GM21528 (cell line): ENCODE measurements around the gene MICALL2.

ENCODE experiments used
- ATAC-seq: cut with Tn5 transposase; IDR thresholded peaks from one replicate; pipeline ENCODE4 v1.9.1; 2021; ENCODE audit warnings: mild to moderate bottlenecking, moderate library complexity; ENCODE audit not compliant: unreplicated experiment, low FRiP score

MICALL2 gene

DNA sequence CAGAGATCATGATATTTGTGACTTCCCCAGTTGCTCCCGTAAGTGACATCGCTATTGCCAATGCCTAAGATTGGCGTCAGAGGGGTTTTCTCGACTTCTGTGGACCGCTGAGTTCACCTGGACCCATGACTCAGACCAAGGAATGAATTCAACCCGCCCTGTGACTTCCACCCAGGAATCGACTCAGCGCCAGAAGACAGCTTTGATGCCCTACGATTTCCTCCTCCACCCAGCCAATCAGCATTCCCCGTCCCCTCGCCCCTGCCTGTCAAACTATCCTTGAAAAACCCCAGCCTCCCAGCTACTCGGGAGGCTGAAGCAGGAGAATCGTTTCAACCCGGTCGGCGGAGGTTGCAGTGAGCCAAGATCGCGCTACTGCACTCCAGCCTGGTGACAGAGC, 58.3 kb downstream of the MICALL2 start:
- no peak for ATAC-seq

DNA sequence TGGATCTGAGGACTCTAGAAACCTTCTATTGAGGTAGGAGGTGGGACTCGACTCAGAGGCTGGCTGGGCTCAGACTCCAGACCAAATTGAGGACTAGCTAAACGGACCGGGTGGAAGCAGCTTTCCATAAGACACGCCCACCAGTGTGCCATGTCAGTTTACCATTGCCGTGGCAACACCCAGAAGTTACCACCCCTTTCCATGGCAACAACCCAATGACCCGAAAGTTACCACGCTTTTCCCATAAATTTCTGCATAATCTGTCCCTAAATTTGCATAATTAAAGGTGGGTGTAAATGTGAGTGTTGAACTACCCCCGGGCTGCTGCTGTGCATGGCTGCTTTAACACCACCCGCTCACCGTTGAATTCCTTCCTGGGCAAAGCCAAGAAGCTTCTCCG, 58.9 kb downstream of the MICALL2 start:
- ATAC-seq = no peak

DNA sequence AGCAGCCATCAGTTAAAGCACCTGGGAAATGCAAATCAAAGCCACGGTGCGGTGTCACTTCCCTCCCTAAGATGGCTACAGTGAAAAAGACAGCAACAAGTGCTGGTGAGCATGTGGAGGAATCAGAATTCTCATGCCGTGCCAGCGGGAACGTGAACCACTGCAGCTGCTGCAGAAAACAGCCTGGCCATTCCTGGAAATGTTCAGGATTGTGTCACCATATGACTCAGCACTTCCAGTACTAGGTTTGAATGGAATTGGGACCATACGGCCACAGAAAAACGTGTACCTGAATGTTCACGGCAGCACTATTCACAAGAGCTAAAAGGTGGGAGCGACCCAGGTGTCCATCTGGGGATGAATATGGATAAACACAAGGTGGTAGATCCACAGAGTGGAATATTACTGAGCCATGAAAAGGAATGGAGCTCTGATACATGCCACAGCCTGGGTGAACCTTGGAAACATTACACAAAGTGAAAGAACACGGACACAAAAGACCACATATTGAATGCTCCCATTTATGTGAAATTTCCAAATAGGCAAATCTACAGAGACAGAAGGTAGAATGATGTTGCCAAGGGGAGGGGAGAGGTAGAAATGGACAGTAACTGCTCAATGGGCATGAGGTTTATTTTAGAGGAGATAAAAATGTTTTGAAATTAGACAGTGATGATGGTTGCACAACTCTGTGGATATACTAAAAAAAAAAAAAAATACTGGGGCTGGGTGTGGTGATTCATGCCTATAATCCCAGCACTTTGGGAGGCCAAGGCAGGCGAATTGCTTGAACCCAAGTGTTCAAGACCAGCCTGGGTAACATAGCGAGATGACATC, 61.6 kb downstream of the MICALL2 start:
- no peak for ATAC-seq

DNA sequence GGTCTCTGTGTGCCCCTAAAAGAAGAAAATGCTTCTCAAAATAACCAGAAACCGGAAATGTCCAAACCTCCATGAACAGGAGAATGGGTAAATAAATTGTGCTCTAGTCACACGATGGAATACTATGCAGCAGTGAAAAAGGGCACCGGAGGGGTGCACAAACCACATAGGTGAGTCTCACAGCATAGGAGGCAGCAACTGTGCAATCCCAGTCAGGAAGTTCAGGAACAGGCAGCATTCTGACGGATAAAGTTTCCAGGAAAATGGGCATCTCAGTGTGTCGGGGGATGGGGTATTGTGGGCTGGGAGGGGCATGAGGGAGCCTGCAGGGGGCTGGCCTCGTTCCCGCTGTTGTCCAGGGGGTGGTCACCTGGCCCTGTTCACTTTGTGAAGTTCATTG, 63.1 kb downstream of the MICALL2 start:
- ATAC-seq = no peak

DNA sequence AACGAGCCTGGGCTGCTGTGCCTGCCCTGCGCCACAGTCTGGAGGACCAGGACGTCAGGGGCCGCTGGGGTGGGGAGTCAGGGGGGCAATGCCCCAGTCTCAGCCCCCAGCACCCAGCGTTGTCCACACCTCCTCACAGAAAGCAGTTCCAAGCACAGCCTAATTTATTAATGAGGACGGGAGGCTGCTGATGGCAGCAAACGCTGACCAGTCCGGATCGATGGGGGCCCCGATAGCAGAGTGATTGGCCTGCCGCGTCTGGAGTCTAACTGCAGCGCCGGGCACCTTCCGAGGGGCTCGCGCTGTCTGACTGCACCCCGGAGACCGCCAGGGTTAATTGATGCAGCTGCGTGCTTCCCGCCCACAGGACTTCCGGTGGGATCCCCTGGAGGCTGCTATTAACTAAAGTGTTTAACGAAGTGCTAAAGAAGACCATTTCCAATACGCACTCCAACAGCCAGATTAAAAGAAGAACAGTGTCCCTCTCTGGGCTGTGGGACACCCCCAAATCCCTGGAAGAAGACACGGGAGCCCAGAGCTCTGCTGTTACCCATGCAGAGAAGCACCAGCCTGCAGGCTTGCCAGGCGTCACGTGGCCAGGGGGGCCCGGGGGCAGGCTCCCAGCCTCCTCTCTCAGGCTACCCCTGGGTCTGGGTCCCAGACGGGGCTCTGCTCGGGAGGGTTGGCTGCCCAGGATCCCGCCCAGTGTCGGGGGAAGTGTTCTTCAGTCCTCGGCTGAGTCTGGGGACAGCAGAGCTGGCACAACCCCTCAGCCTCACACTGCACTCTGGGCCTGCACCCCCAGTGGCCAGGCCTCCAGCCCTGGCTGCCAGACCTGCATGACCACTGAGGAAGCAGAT, 63.8 kb downstream of the MICALL2 start:
- ATAC-seq = no peak

DNA sequence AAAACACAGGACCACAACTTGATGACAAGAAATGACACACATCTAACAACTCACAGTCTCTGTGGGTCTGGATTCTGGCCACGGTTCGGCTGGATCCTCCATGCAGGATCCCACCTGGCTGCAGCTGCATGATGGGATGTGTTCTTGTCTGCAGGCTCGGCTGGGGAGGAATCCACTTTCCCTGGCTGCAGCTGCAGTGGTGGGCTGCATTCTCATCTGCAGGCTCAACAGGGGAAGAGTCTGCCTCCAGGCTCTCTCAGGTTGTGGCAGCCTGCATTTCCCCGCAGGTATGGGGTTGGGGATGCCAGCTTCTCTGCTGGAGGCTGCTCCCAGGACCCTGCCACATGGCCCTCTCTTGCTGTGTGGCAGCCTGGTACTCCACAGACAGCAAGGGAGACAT, 64.9 kb downstream of the MICALL2 start:
- no peak for ATAC-seq

DNA sequence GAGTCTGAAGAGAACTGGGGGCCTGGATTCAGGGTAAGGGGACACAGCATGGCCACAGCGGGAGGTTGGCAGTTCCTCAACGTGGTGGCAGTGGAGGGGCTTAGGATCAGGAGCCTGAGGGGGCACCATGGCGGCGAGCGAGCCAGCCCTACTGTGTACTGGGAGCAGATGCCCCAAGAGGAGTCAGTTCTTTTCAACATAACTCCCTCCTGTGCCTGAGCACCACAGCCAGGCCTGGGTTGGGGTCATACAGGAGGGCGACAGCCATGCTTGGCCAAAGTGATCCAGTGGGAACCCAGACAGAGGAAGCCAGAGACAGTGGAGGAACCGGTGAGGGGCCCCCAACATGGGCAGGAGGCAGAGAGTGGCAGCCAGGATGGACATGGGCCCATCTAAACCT, 65.8 kb downstream of the MICALL2 start:
- no peak for ATAC-seq

DNA sequence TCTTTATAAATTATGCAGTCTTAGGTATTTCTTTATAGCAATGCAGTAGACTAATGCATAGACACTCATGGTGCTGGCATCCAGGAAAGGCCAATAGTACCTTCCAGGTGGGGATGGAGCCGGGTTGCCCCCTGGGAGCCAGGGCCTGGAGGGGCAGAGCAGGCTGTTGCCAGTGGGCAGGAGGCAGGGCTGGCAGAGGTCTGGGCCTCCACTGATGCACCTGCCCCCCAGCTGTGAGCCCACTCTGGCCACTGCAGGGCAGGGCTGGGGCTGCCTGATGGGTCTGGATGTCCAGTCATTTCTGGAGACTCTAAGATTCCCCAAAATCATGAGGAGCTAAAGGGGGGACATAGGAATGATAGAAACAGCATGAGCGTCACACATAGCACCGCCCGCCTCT, 66.7 kb downstream of the MICALL2 start:
- ATAC-seq = no peak

DNA sequence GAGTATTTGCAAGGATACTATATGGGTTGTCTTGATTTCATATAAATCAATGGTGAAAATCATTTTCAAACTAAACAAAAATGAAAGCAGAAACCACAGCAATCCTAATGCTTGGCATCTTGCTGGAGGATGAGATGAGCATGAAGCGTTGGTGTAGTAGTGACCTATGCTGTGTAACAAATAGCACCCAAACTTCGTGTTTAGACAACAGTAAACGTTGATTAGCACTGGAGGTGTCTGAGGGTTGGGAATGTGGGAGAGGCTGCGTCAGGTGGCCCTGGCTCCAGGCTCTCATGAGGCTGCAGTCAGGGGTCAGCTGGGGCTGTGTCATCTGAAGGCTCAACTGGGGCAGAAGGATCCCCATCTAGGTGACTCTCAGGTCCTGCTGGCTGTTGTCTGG, 67.8 kb downstream of the MICALL2 start:
- ATAC-seq = no peak

DNA sequence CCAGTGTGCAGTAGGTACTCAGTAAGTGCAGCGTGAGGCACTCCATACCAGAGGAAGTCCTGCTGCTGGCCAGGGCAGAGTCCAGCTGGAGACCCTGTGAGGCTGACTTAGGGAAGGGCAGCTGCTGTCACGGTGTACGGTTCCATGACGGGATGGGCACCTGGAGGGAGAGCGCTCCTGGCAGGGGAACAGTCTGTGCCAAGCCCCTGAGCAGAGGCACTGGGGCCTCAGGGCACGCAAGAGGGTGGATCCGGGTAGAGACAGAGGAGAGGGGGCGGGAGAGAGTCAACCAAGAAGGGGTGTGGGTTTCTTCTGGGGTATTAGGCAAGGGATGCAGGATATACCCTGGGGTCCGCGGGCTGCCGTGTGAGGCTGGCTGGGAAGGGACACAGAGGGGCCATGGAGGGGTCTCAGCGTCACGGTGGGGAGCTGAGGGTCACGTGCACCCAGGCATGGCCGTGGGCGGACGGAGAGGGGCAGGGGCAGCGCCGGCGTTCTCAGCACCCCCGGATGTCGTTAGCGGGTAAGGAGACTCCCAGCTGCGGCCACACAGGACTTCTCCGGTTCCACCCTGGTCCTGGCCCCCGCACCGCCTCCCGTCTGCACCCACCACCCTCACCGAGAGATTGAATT, 70.5 kb downstream of the MICALL2 start:
- ATAC-seq = no peak

DNA sequence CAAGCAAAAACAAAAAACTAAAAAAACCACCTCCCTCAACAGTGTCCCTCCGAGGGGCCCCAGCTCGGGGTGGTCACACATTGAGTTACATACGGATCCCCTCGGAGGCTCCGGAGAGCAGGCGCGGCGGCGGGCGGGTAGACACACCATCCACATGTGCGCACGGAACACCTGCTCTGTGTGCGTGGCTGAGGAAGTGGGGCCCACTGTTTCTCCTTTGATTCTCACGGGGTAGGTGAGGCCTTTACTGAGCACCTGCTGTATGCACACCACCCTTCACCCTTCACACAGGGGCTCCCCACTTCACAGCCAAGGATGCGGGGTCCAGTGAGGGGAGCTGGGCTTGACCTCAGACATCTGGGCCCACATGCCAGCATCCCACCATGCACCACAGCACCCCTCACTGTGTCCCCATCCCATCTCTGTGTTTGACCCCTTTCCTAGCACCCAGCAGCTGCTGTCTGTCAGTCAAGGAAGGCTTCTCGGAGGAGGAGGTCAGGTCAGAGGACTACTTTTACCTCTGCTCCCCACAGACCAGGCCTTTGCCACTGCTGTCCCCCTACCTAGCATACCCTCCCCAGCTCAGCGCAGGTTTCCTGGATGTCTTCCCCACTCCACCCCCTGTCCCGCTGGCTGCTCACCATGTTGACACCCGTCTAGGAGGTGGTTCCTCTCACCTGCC, 71.1 kb downstream of the MICALL2 start:
- no peak for ATAC-seq

DNA sequence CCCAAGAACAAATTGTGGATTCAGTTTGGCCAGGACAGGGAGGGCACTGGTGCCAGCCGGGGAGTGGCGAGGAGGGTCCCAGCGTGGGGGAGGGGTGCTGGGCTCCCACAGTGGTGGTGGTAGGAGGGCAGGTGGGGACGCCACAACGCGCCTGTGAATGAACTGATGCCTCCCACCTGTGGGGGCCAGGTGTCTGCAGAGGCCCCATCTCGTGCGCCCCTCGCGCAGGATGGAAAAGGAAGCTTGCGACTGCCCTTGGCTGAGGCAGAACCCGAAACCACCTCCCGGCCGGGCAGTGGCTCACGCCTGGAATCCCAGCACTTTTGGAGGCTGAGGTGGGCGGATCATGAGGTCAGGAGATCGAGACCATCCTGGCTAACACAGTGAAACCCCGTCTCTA, 72.0 kb downstream of the MICALL2 start:
- no peak for ATAC-seq

DNA sequence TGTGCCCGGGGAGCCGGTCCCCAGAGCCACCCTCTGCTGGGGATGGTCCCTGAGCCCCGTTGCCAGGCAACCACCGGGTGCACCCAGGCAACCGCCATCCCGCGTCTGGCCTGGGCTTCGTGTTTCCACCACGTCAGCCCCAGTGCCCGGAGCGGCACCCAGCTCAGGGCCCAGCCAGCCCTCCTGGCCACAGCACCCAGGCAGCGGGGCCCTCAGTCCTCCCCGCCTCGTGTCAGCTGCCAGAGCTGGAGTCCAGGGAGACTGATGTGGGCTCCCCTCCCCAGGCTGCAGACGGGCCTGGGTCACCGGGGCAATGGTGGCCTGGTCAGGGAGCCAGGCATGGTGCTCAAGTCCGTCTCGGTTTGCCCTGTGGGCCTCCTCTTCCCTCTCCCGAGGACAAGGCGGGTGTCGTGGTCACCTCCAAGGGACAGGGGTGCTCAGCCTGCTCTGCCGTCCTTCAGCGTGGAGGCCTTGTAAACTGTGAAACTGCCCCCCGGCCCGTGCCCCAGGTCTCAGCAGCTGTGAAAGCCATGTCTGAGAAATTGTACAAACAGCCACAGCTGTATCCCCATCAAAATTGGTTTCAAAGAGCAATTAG, 72.5 kb downstream of the MICALL2 start:
- no peak for ATAC-seq

DNA sequence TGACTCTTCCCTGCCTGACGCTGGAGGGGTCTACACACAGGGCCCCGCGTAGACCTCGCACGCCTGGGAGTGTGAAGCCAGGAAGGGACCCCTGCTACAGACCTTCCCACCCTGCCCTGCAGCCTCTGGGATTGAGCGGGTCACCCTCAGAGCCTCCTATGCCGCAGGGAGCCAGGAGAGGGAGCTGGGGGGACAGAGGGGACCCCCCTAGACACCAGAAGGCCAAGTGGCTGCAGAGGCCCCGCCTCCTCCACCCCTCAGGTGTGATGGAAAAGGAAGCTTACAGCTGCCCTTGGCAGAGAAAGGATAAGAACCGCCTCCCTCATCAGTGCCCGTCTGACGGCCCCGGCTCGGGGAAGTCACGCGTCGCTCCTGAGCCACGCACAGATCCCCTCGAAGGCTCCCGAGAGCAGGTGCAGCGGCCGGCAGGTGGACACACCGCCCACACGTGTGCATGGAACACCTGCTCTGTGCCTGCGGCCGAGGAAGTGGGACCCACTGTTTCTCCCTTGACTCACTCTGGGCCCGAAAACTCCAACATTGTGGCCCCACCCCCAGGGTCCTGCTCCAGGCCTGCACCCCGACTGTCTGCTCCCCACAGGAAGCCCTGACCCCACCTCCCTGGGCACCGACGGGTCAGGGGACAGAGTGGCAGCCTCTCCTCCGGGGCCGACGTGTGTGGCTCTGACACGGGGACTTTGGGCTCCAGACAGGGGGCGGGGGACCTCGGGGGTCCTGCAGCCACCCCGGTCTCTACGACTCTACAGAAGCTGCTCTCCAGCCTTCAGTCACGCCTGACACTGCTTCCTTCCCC, 73.3 kb downstream of the MICALL2 start:
- no peak for ATAC-seq

DNA sequence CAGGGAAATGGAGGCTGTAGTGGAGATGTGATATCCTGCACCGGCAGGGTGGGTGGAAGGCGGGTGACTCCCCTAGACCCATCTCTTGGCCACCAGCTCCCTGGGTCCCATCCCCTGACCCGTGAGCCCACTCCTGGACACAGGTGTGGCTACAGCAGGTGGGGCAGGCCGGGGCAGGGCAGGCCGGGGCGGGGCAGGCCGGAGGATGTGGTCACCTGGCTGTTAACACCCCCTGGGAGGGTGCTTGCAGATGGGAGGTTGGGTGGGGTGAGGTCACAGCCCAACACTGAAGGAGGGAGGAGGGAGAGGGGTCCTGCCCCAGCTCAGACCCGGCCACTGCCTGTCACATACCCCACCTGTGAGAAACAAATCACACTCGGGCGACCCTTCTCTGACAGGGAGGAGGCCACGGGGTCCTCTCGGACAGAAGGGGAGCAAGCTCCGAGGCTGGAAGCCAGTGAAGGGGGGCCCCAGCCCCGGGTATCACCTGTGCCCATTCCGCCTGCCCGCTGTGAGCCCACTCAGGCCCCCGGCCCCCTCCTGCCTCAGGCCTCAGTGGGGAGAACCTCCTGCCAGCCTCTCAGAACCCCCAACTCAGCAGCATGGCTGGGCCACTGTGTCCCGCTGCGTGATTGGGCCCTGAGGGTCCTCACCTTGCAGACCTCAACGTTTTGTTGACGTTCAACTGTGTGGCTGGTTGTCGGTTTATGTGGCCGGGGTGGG, 74.0 kb downstream of the MICALL2 start:
- no peak for ATAC-seq
